Hepatocyte (in vitro differentiated cells): ENCODE results near the gene ARHGAP10.

Source experiments
- EZH2 ChIP-seq: fragments of 200-600 bp; sonication (generic); IDR thresholded peaks from 2 replicates; pipeline ENCODE4 v1.6.1; 2016; ENCODE audit warnings: antibody characterized with exemption, mild to moderate bottlenecking, borderline replicate concordance
- EZH2phosphoT487 ChIP-seq: fragments of 200-600 bp; sonication (generic); IDR thresholded peaks from one replicate; pipeline ENCODE4 v1.6.1; 2018; ENCODE audit warnings: antibody characterized with exemption, mild to moderate bottlenecking, low read depth, moderate library complexity; ENCODE audit not compliant: unreplicated experiment, severe bottlenecking
- TF ChIP-seq, protein P1 (sequence below): fragments of 200-600 bp; sonication (generic); IDR thresholded peaks from 2 replicates; pipeline ENCODE4 v1.5.1; 2016; ENCODE audit warnings: antibody characterized with exemption, mild to moderate bottlenecking; ENCODE audit not compliant: poor library complexity

DNA sequence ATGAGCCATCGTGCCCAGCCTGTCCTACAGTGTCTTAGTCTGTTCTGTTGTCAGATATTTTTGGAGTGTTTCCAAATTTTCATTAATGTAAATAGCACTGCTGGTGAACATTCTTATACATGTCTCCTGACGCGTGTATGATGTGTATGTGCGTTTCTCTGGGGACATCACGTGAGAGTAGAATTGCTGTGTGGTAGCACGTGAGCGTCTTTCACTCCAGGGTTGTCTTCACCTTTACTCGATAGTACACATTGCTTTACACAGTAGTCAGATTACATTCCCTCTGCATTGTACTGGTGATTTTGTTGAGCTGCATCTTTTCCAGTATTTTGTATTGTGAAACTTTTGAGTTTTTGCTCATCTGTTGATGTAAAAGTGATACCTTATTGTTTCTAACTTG, 60.0 kb downstream of the ARHGAP10 start:
- TF ChIP-seq, protein P1, sequence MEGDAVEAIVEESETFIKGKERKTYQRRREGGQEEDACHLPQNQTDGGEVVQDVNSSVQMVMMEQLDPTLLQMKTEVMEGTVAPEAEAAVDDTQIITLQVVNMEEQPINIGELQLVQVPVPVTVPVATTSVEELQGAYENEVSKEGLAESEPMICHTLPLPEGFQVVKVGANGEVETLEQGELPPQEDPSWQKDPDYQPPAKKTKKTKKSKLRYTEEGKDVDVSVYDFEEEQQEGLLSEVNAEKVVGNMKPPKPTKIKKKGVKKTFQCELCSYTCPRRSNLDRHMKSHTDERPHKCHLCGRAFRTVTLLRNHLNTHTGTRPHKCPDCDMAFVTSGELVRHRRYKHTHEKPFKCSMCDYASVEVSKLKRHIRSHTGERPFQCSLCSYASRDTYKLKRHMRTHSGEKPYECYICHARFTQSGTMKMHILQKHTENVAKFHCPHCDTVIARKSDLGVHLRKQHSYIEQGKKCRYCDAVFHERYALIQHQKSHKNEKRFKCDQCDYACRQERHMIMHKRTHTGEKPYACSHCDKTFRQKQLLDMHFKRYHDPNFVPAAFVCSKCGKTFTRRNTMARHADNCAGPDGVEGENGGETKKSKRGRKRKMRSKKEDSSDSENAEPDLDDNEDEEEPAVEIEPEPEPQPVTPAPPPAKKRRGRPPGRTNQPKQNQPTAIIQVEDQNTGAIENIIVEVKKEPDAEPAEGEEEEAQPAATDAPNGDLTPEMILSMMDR: no peak
- no peak for TF ChIP-seq EZH2phosphoT487
- no peak for TF ChIP-seq EZH2
